ENCODE data around the gene PLXNA2.

PLXNA2 gene

GRCh38 chr1:208222376-208223126 lies 21.6 kb downstream of the PLXNA2 start:
- no peak for DNase-seq

- DNase-seq, result no peak
Observed at GRCh38 chr1:208221291-208221622, 22.9 kb downstream of the PLXNA2 start.

- DNase-seq, result peak; percentile 70
Observed at GRCh38 chr1:208219659-208220282, 24.4 kb downstream of the PLXNA2 start.

- DNase-seq, result no peak
Observed at GRCh38 chr1:208219098-208219658, 25.0 kb downstream of the PLXNA2 start.

- DNase-seq, result no peak
Observed at GRCh38 chr1:208218237-208219097, 25.7 kb downstream of the PLXNA2 start.

GRCh38 chr1:208217781-208218180 lies 26.4 kb downstream of the PLXNA2 start:
- no peak for DNase-seq

- no peak for DNase-seq
Observed at GRCh38 chr1:208216806-208217205, 27.4 kb downstream of the PLXNA2 start.

- DNase-seq, result no peak
Observed at GRCh38 chr1:208216062-208216461, 28.1 kb downstream of the PLXNA2 start.

GRCh38 chr1:208215393-208215792 lies 28.8 kb downstream of the PLXNA2 start:
- no peak for DNase-seq

GRCh38 chr1:208213786-208214185 lies 30.4 kb downstream of the PLXNA2 start:
- no peak for DNase-seq

GRCh38 chr1:208212893-208213292 lies 31.3 kb downstream of the PLXNA2 start:
- no peak for DNase-seq

GRCh38 chr1:208211921-208212843 lies 32.0 kb downstream of the PLXNA2 start:
- no peak for DNase-seq

- DNase-seq, result no peak
Observed at GRCh38 chr1:208209896-208210589, 34.1 kb downstream of the PLXNA2 start.

GRCh38 chr1:208209286-208209685 lies 34.9 kb downstream of the PLXNA2 start:
- no peak for DNase-seq

- DNase-seq, result no peak
Observed at GRCh38 chr1:208208132-208208487, 36.1 kb downstream of the PLXNA2 start.

GRCh38 chr1:208207388-208208131 lies 36.6 kb downstream of the PLXNA2 start:
- no peak for DNase-seq

GRCh38 chr1:208206092-208206698 lies 38.0 kb downstream of the PLXNA2 start:
- no peak for DNase-seq

- no peak for DNase-seq
Observed at GRCh38 chr1:208205216-208206013, 38.8 kb downstream of the PLXNA2 start.

- no peak for DNase-seq
Observed at GRCh38 chr1:208204779-208205178, 39.4 kb downstream of the PLXNA2 start.

All from right hindlimb (tissue), 1 donor.